B cell (primary cell): Measurements from ENCODE around the gene FGA. TPM values are rescaled to one million over a fixed set of nuclear protein-coding genes. Genes with fewer than 3 reads are reported as not detected.

Experiments
- ATAC-seq: fragments of 200-7000 bp; cut with Tn5 transposase; one replicate; pipeline ENCODE4 v1.10.0; 2021; ENCODE audit warnings: low read depth, mild to moderate bottlenecking, moderate number of reproducible peaks, moderate library complexity
- CTCF ChIA-PET: fragments of 350-600 bp; sonication (Branson Sonifier 250); formaldehyde crosslinking; loops from one replicate; lab custom pipeline; 2021; ENCODE audit warnings: antibody characterized with exemption, inconsistent platforms; lab: Charles Lee
- POLR2A ChIA-PET: fragments of 350-600 bp; sonication (Branson Sonifier 250); formaldehyde crosslinking; loops from one replicate; lab custom pipeline; 2021; ENCODE audit warnings: antibody characterized with exemption; lab: Charles Lee
- DNase-seq: peaks from one replicate; pipeline ENCODE4 v3.0.0; 2013
- H2AFZ ChIP-seq: 2 replicates; pipeline ENCODE4 v1.6.1; 2012; ENCODE audit warnings: mild to moderate bottlenecking, low read depth, low read length; ENCODE audit not compliant: insufficient read depth, poor library complexity, severe bottlenecking
- H3K27ac ChIP-seq, 2 donors: 1 replicate in 1 of 2; 2 replicates in 1 of 2; pipeline ENCODE4 v1.5.1; 2012 to 2013; ENCODE audit warnings: low read length in 2 of 2, mild to moderate bottlenecking in 2 of 2, moderate library complexity in 1 of 2
- H3K27me3 ChIP-seq, 4 experiments: fragments of 200-600 bp in 1 of 4; sonication (generic) in 1 of 4; replicated peaks in 1 of 4; 1 replicate in 2 of 4; 2 replicates in 2 of 4; pipeline versions ENCODE4 v1.6.1 to v1.7.0; 2013 to 2016; ENCODE audit warnings: low read length in 3 of 4, mild to moderate bottlenecking in 2 of 4, mixed read lengths in 1 of 4, moderate library complexity in 1 of 4; ENCODE audit not compliant: insufficient read depth in 4 of 4, control insufficient read depth in 3 of 4; ENCODE audit errors: control extremely low read depth in 1 of 4
- H3K36me3 ChIP-seq, 2 experiments: replicated peaks in 1 of 2; 1 replicate in 1 of 2; 2 replicates in 1 of 2; pipeline versions ENCODE4 v1.6.1 to v1.7.1; 2013; ENCODE audit warnings: low read length in 1 of 2; ENCODE audit not compliant: insufficient read depth in 2 of 2, control insufficient read depth in 1 of 2; ENCODE audit errors: control extremely low read depth in 1 of 2, extremely low read depth in 1 of 2
- H3K4me1 ChIP-seq, 2 donors: fragments of 200-600 bp in 1 of 2; sonication (generic) in 1 of 2; 1 replicate in 1 of 2; 2 replicates in 1 of 2; pipeline versions ENCODE4 v1.5.1 to v1.6.1; 2013 to 2017; ENCODE audit warnings: low read length in 2 of 2; ENCODE audit not compliant: control insufficient read depth in 2 of 2, insufficient read depth in 2 of 2
- H3K4me2 ChIP-seq: replicated peaks from 2 replicates; pipeline ENCODE3; 2012; ENCODE audit warnings: mild to moderate bottlenecking, low read depth, low read length; ENCODE audit not compliant: poor library complexity, severe bottlenecking
- H3K4me3 ChIP-seq, 5 experiments: fragments of 200-600 bp in 1 of 5; sonication (generic) in 1 of 5; 1 replicate in 3 of 5; 2 replicates in 2 of 5; pipeline versions ENCODE4 v1.5.1 to v1.7.0; 2011 to 2016; ENCODE audit warnings: low read length in 4 of 5, mild to moderate bottlenecking in 4 of 5, low read depth in 2 of 5, control low read depth in 1 of 5, moderate library complexity in 1 of 5; ENCODE audit not compliant: insufficient read depth in 1 of 5; ENCODE audit errors: control extremely low read depth in 1 of 5, extremely low read depth in 1 of 5
- H3K79me2 ChIP-seq: fragments of 200-600 bp; sonication (generic); one replicate; pipeline ENCODE4 v1.6.0; 2016; ENCODE audit warnings: low read length; ENCODE audit not compliant: control insufficient read depth, insufficient read depth
- H3K9ac ChIP-seq: fragments of 200-600 bp; sonication (generic); 2 replicates; pipeline ENCODE4 v1.6.1; 2017; ENCODE audit warnings: mild to moderate bottlenecking, low read length, moderate library complexity
- H3K9me3 ChIP-seq, 3 donors: one replicate each; pipeline versions ENCODE4 v1.6.1 to v1.7.1; 2013; ENCODE audit warnings: low read length in 2 of 3; ENCODE audit not compliant: control insufficient read depth in 2 of 3, insufficient read depth in 1 of 3; ENCODE audit errors: control extremely low read depth in 1 of 3
- H4K20me1 ChIP-seq: 2 replicates; pipeline ENCODE4 v1.6.0; 2012; ENCODE audit warnings: mild to moderate bottlenecking, low read length; ENCODE audit not compliant: insufficient read depth, control insufficient read depth, poor library complexity, severe bottlenecking
- H3K27ac Mint-ChIP-seq: one replicate; pipeline ENCODE4 v1.8.0; 2021; ENCODE audit warnings: mixed read lengths
- H3K27me3 Mint-ChIP-seq: one replicate; pipeline ENCODE4 v1.8.0; 2021; ENCODE audit warnings: mixed read lengths
- H3K4me1 Mint-ChIP-seq: one replicate; pipeline ENCODE4 v1.8.0; 2021; ENCODE audit warnings: mixed read lengths
- H3K4me3 Mint-ChIP-seq: one replicate; pipeline ENCODE4 v1.8.0; 2021; ENCODE audit warnings: mixed read lengths
- H3K9me3 Mint-ChIP-seq: one replicate; pipeline ENCODE4 v1.8.0; 2022; ENCODE audit warnings: mixed read lengths; ENCODE audit not compliant: insufficient read depth
- CTCF ChIP-seq: fragments of 200-600 bp; IDR thresholded peaks from one replicate; pipeline ENCODE4 v1.8.0; 2022; ENCODE audit warnings: antibody characterized with exemption, mild to moderate bottlenecking
- EZH2 ChIP-seq: IDR thresholded peaks from 2 replicates; pipeline ENCODE4 v1.6.1; 2012; ENCODE audit warnings: borderline replicate concordance, low read depth, mild to moderate bottlenecking, moderate library complexity, low read length; ENCODE audit not compliant: insufficient read depth, poor library complexity, severe bottlenecking
- WGBS: methylation state at CpG from one replicate; pipeline ENCODE4 v1.1.5; 2013; ENCODE audit warnings: missing lambda C conversion rate; ENCODE audit not compliant: insufficient coverage; 5-methylcytosine and 5-hydroxymethylcytosine counted together
- intact Hi-C: fragments of 100-400 bp; cut with micrococcal nuclease; formaldehyde crosslinking; loops from one replicate; pipeline ENCODE4 v1.10.0; 2022
- polyA plus RNA-seq: library from polyadenylated mRNA; depleted of rRNA; stranded (reverse); fragments of >200 nt; gene quantifications from 2 replicates; pipeline ENCODE4 v1.2.3, GENCODE V29; 2012
- total RNA-seq, 2 donors: library from RNA; stranded (reverse); fragments of 120-200 nt in 1 of 2; gene quantifications; 1 replicate in 1 of 2; 2 replicates in 1 of 2; pipeline versions ENCODE4 v1.2.3 to v1.2.4, GENCODE V29; 2013 to 2022

The FGA gene
- total and polyA plus RNA-seq, 2 donors (not counting 1 experiment from before 2014, with no cell fraction given): not detected

GRCh38 chr4:154551872-154552686 is 38.5 kb downstream of the FGA start:
- H3K4me2 ChIP-seq: no peak overlapping the region
- H3K27ac ChIP-seq: no peak overlapping the region
- peaks cover 3 to 8% of the 10 kb centered on the region in 2 experiments for H3K36me3 ChIP-seq
- ChIA-PET CTCF (interaction anchor here (1.0 to 15.7 kb wide), 9 partner anchors 7 to 1402 kb away, joined by 3 to 357 read pairs (median 4); partner anchors contain the start of gene CTSO), POLR2A (no interaction called here)
- no peaks in the 10 kb centered on the region for H3K27me3 Mint-ChIP-seq
- peak overlapping the region; percentile 20 for H2AFZ ChIP-seq
- intact Hi-C loops: loop anchor here (1.0 kb wide), 3 partner anchors 66 to 819 kb away; no protein-coding TSS in a partner anchor
- H4K20me1 ChIP-seq: no peaks in the 10 kb centered on the region
- peaks cover 18% of the 10 kb centered on the region for H3K79me2 ChIP-seq
- H3K4me3 Mint-ChIP-seq: no peak overlapping the region
- no peaks in the 10 kb centered on the region for H3K27me3 ChIP-seq
- peaks cover 18% of the 10 kb centered on the region in 2 donors for H3K4me1 ChIP-seq
- DNase-seq: peak; percentile 80
- no peak overlapping the region for H3K27ac Mint-ChIP-seq
- H3K4me1 Mint-ChIP-seq: peaks cover 21% of the 10 kb centered on the region
- 20% methylated on average over 1 of the region's 6 CpGs for WGBS
- peak; percentile 54 for ATAC-seq
- H3K4me3 ChIP-seq: no peak overlapping the region
- no peak overlapping the region for H3K9ac ChIP-seq
- H3K9me3 ChIP-seq: no peaks in the 10 kb centered on the region
- H3K9me3 Mint-ChIP-seq: no peaks in the 10 kb centered on the region
- TF ChIP-seq EZH2 (no peak), CTCF (peak; percentile 94)
